ENCODE results near the gene TOR1AIP1.

The TOR1AIP1 gene

DNA sequence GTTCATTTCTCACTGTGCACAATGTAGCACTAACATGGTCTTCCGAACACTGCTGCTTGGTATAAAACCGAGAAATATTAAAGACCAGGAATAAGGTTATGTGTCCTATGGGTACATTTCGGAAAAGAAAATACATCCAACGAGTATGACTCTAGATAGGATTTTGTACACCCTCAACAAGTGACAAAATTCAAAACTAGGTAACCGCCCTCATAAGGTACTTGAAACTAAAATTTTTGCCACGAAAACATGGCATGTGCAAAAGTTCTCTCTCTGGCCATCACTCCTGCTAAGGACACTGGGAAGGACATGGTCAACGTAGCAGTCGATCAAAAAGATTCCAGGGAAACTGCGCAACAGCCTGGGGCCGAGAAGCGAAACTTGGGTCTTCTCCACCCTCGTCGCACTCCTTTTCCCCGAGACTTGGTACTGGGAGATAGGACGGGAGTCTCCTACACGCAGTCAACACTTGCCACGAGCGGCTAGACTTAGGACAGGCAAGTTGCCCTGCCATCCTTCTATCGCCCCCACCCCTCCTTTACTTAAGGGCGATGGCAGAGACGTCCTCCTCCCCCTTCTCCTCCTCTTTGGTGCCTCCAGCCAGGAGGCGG is 338 bp upstream of the TOR1AIP1 start:
- Histone ChIP-seq H3K4me2 (ENCODE audit: low read length) (peak overlapping the region; percentile 72), H3K79me2 (ENCODE audit: control insufficient read depth, low read length) (peaks cover 40% of the 10 kb centered on the region), H3K9me3 (ENCODE audit: control insufficient read depth, insufficient read depth, low read length) (no peaks in the 10 kb centered on the region), H3F3A (ENCODE audit: control insufficient read depth, insufficient read depth) (peaks cover 20% of the 10 kb centered on the region), H3K27me3 (ENCODE audit: control insufficient read depth, low read length) (no peaks in the 10 kb centered on the region), H3K36me3 (ENCODE audit: control insufficient read depth, low read length) (peaks cover 28% of the 10 kb centered on the region), H3K27ac (ENCODE audit: low read depth, low read length) (peak overlapping the region; percentile 96), H3K4me3 (ENCODE audit: low read length) (peak overlapping the region; percentile 96), H4K20me1 (ENCODE audit: control insufficient read depth, insufficient read depth, low read depth, low read length) (no peaks in the 10 kb centered on the region), H3K4me1 (ENCODE audit: control insufficient read depth, low read length) (peaks cover 53% of the 10 kb centered on the region), H3K9me2 (replicated peaks; ENCODE audit: control insufficient read depth, low read length) (no peaks in the 10 kb centered on the region)
- TF ChIP-seq, protein P1, sequence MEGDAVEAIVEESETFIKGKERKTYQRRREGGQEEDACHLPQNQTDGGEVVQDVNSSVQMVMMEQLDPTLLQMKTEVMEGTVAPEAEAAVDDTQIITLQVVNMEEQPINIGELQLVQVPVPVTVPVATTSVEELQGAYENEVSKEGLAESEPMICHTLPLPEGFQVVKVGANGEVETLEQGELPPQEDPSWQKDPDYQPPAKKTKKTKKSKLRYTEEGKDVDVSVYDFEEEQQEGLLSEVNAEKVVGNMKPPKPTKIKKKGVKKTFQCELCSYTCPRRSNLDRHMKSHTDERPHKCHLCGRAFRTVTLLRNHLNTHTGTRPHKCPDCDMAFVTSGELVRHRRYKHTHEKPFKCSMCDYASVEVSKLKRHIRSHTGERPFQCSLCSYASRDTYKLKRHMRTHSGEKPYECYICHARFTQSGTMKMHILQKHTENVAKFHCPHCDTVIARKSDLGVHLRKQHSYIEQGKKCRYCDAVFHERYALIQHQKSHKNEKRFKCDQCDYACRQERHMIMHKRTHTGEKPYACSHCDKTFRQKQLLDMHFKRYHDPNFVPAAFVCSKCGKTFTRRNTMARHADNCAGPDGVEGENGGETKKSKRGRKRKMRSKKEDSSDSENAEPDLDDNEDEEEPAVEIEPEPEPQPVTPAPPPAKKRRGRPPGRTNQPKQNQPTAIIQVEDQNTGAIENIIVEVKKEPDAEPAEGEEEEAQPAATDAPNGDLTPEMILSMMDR (IDR thresholded peaks at IDR 0.05; ENCODE audit: low read depth, low read length, poor library complexity, severe bottlenecking): no peak

DNA sequence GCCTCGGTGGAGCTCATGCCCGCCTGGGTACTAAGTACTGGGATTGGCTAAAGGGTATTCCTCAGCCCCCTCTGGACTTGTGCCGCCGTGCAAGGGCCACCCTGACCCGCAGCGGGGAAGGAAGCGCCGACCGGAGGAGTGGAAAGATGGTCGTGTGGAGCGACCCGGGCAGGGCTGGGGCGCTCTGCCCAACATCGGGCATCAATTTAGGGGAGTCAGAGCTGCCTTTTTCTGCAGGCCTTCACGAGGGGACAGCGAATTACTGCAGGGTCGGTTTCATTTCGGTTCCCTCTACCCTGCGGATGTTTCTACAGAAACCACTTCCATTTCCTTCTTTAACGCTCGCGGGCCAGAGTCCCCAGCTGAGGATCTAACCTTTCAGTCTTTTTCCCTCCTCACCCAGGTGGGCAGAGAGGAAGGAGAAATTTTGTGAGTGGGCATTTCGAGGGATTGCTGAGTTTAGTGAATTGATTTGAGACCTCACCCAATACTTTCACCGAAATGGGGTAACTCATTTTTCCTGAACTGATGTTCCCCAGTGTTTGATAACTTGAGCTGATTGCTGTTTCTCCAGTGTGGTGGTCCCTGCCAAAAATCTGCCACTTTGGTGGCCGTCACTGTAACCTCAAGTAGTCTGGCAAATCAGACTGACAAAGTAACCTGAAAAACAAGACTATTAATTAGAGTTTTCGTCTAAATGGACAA is 1.1 kb downstream of the TOR1AIP1 start:
- Histone ChIP-seq H3K79me2 (ENCODE audit: control insufficient read depth, low read length) (peaks cover 35% of the 10 kb centered on the region), H3K9me3 (ENCODE audit: control insufficient read depth, insufficient read depth, low read length) (no peaks in the 10 kb centered on the region)
- TF ChIP-seq EZH2phosphoT487 (IDR thresholded peaks at IDR 0.05; ENCODE audit: borderline replicate concordance, low read length): no peak
- TF ChIP-seq, protein P1 (IDR thresholded peaks at IDR 0.05; ENCODE audit: low read depth, low read length, poor library complexity, severe bottlenecking): peak; percentile 19

DNA sequence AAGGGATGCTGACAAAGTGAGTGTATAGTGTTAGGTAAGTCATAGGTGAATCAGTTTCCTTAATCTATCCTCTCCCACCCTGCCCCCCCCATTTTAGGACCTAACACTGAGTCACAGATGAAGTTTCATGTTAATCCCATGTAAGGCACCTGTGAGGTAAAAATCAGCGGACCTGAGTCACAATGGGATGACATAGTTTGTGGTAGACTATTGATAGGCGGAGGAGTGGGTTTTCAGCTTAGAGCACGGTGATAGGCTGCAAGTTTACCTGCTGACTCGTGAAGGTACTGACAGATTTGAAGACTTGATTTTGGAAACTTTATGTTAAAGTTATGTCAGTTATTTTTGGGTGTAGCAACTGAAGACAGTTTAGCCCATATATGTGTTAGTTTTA is 1.7 kb downstream of the TOR1AIP1 start:
- Histone ChIP-seq H3K79me2 (ENCODE audit: control insufficient read depth, low read length) (peaks cover 39% of the 10 kb centered on the region), H3K27ac (ENCODE audit: low read depth, low read length) (peak overlapping the region; percentile 96), H3K4me3 (ENCODE audit: low read length) (peak overlapping the region; percentile 95)

More for the DNA sequence above, 1.1 kb downstream of the TOR1AIP1 start:
- Histone ChIP-seq H3F3A (ENCODE audit: control insufficient read depth, insufficient read depth) (peaks cover 28% of the 10 kb centered on the region), H3K4me3 (ENCODE audit: low read length) (peak overlapping the region; percentile 95), H3K4me1 (ENCODE audit: control insufficient read depth, low read length) (peaks cover 62% of the 10 kb centered on the region), H3K36me3 (ENCODE audit: control insufficient read depth, low read length) (peaks cover 28% of the 10 kb centered on the region), H4K20me1 (ENCODE audit: control insufficient read depth, insufficient read depth, low read depth, low read length) (no peaks in the 10 kb centered on the region), H3K27ac (ENCODE audit: low read depth, low read length) (peak overlapping the region; percentile 96), H3K27me3 (ENCODE audit: control insufficient read depth, low read length) (no peaks in the 10 kb centered on the region), H3K4me2 (ENCODE audit: low read length) (peak overlapping the region; percentile 71), H3K9me2 (replicated peaks; ENCODE audit: control insufficient read depth, low read length) (no peaks in the 10 kb centered on the region)

More for the DNA sequence above, 1.7 kb downstream of the TOR1AIP1 start:
- peaks cover 28% of the 10 kb centered on the region for H3K36me3 ChIP-seq (ENCODE audit: control insufficient read depth, low read length)
- TF ChIP-seq EZH2phosphoT487 (IDR thresholded peaks at IDR 0.05; ENCODE audit: borderline replicate concordance, low read length): no peak
- TF ChIP-seq, protein P1 (IDR thresholded peaks at IDR 0.05; ENCODE audit: low read depth, low read length, poor library complexity, severe bottlenecking): no peak
- peaks cover 63% of the 10 kb centered on the region for H3K4me1 ChIP-seq (ENCODE audit: control insufficient read depth, low read length)
- no peaks in the 10 kb centered on the region for H4K20me1 ChIP-seq (ENCODE audit: control insufficient read depth, insufficient read depth, low read depth, low read length)
- peaks cover 28% of the 10 kb centered on the region for H3F3A ChIP-seq (ENCODE audit: control insufficient read depth, insufficient read depth)
- peak overlapping the region; percentile 71 for H3K4me2 ChIP-seq (ENCODE audit: low read length)
- H3K9me2 ChIP-seq (replicated peaks; ENCODE audit: control insufficient read depth, low read length): no peaks in the 10 kb centered on the region
- H3K27me3 ChIP-seq (ENCODE audit: control insufficient read depth, low read length): no peaks in the 10 kb centered on the region
- no peaks in the 10 kb centered on the region for H3K9me3 ChIP-seq (ENCODE audit: control insufficient read depth, insufficient read depth, low read length)

Data from DOHH2 (cell line).